GM18907 (cell line): Measurements from ENCODE around the gene AKR1C8.
"Not testable (repeated sequence)": the region's sequence is repeated elsewhere in the genome, so short reads cannot be mapped to it uniquely, and the experiment has no call there.

Source experiments
- ATAC-seq: cut with Tn5 transposase; IDR thresholded peaks from one replicate; pipeline ENCODE4 v1.9.1; 2021; ENCODE audit warnings: mild to moderate bottlenecking, moderate library complexity; ENCODE audit not compliant: unreplicated experiment

AKR1C8 gene

DNA sequence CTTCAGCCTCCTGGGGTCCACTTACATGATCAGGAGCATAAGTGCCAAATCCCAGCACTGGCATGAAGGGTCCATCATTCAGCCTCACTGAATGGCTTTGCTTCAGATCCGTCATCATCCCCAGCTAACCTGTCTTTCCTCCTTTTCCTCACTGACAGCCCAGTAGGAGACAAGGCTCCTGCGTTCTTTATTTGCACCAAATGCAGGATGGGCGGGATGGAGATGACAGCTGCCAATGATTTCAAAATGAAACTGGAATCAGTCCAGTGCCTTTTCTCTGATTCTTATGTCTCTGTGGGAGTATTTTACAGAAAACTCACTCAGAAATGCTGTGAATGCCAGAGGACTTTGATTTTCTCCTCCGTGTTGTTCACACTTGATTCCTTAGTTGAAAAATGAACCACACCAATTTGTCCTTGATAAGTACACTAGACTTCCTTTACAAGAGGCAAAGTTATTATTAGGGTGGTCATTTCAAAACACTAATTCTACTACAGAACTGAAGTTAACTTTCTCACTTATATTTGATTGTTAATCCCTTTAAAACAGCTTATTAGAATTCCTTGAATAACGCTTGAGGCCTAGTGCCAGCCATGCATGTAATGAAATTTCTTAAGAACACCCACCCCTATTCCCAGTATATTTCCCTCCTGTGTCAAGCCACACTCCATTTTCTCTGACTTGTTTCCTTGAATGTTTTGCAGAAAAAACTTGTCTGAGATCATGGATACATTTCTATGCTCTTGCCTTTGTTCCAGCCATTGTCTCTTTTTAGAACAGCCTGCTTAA is at the start of gene AKR1C8:
Gene AKR1C8 (minus strand): TSS at position 164 of the 789 bp plus-strand sequence. CDS start 46 bp downstream, at position 118.
- no peak for ATAC-seq

DNA sequence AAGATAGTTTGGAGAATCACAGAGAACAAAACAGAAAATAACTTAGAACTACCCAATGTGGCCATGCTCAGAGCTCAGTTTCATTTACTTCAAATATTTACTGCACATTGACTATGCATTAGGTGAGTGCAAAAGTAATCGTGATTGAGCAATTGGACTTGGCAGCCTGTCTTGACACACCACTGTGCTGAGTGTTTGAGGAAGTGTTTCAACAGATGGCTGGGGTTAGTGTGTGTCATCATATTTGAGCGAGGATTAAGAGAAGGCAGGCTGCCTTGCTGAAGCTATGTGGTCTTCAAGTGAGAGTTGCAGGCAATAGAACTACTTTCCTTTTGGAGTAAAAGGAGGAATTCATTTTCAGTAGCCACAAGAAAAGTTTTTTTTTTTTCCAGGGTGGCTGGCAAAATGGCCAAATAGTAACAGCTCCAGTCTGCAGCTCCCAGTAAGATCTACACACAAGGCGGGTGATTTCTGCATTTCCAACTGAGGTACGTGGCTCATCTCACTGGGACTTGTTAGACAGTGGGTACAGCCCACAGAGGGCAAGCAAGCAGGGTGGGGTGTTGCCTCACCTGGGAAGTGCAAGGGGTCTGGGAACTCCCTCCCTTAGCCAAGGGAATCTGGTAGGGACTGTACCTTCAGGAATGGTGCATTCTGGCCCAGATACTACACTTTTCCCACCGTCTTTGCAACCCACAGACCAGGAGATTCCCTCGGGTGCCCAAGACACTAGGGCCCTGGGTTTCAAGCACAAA is 49.3 kb upstream of the AKR1C8 start:
- no peak for ATAC-seq

DNA sequence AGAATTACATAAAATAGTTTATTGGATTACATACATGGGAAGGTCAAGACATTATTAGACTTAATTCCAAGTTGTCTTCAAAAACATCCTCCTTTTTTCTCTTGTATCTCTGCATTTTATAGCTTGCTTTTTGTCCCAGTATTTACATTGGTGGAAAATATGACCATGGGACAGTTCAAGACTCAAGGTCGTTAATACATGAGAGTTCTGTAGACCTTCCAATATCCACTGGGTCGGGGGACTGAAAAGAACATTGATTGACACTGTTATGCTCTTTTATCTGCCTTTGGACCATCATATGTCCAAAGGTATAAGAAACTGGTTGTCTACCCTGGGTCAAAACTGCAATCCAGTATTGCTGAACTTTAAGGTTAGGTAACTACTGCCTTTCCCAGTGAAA is 48.4 kb upstream of the AKR1C8 start:
- ATAC-seq: no peak

DNA sequence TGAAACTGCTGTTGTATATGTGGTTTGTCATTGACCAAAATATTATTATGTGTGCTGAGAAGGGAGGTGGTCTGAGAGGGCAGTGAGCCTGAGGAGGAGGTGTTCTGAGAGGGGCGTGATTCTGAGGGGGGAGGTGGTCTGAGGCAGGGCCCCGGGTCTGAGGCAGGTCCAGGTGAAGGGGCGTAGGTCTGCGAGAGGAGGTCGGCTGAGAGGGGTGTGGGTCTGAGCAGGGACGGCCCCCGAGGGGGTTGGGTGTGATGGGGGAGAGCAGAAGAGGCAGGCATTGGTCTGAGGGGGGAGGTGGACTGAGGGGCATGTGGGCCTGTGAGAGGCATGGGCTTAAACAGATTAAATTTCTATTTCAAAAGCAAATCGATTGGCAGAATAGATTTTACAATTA is 44.1 kb upstream of the AKR1C8 start:
- no peak for ATAC-seq

DNA sequence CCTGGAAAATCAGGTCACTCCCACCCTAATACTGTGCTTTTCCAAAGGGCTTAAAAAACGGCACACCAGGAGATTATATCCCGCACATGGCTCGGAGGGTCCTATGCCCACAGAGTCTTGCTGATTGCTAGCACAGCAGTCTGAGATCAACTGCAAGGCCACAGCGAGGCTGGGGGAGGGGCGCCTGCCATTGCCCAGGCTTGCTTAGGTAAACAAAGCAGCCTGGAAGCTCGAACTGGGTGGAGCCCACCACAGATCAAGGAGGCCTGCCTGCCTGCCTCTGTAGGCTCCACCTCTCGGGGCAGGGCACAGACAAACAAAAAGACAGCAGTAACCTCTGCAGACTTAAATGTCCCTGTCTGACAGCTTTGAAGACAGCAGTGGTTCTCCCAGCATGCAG is 38.0 kb upstream of the AKR1C8 start:
- ATAC-seq: not testable (repeated sequence)

DNA sequence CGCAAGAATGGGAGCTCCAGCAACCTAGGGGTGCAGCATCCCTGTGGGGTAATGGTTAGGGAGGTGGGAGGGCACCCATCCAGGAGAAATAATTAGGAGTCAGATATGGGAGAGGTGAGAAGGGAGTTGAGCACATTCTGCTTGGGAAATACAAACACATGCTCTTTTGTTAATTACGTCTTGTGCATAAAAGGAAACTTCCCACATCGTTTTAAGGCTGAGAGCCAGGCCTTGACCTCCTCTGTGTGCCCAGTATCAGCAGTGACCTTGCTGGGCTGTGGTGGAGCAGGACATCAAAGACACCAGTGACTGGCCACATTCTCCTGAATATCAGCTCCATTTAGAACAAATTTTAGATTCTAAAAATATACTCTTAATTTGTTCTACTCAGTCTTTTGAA is 34.3 kb upstream of the AKR1C8 start:
- no peak for ATAC-seq

DNA sequence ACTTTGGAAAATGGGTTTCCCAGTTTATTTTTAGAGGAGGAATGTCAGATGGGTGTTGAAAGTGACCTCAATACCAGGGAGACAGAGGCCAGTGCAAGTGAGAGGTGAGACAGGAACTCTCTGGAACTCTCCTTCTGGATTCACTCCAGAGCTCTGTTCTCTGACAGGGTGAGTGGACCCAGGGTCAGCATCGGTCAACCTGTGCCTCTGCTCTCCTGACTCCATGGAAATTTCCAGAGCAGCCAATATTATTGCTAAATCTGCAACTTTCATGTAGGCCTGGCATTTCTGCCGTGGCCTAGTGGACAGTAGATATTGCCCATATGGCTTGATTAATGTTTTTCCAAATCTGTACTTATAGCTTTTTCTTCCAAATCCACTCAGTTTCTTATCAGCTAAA is 31.9 kb upstream of the AKR1C8 start:
- ATAC-seq: no peak

DNA sequence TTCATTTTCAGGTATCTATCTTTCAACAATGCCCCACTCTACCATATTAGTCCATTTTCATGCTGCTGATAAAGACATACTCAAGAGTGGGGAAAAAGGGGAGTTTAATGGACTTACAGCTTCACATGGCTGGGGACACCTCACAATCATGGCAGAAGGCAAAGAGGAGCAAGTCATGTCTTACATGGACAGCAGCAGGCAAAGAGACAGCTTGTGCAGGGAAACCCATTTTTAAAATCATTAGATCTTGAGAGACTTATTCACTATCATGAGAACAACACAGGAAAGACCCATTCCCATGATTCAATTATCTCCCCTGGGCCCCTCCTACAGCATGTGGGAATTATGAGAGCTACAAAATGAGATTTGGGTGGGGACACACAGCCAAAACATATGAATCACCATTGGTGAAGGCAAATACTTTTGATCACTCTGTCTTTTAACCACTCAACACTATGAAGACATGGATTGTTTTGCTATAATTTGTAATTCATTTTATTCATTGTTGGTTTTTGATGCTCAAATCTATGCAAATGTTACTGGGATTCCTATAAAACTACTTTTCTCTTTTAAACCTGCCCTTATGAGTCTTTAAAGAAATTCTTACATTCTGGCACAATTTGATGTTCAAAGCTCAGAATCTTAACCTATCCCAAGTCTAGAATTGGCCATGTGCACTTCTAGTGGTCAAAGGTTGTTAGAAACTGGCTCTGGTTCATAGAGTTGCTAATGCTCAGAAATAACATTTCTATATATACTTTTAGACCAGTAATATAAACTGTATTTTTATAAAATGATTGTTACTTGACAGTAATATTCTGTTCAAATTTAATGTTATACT is 27.0 kb upstream of the AKR1C8 start:
- ATAC-seq: no peak

DNA sequence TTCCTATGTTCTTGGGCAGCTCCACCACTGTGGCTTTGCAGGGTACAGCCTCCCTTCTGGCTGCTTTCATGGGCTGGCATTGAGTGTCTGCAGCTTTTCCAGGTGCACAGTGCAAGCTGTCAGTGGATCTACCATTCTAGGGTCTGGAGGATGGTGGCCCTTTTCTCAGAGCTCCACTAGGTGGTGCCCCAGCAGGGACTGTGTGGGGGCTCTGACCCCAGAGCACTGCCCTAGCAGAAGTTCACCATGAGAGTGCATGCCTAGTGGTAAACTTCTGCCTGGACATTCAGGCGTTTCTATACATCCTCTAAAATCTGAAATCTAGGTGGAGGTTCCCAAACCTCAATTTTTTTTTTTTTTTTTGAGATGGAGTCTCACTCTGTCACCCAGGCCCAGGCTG is 25.3 kb upstream of the AKR1C8 start:
- not testable (repeated sequence) for ATAC-seq

DNA sequence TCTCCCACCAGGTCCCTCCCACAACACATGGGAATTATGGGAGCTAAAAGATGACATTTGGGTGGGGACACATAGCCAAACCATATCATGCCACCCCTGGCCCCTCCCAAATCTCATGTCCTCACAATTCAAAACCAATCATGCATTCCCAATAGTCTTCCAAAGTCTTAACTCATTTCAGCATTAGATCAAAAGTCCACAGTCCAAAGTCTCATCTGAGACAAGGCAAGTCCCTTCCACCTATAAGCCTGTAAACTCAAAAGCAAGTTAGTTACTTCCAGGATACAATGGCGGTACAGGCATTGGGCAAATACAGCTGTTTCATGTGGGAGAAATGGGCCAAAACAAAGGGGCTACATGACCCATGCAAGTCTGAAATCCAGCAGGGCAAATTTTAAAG is 24.8 kb upstream of the AKR1C8 start:
- not testable (repeated sequence) for ATAC-seq

DNA sequence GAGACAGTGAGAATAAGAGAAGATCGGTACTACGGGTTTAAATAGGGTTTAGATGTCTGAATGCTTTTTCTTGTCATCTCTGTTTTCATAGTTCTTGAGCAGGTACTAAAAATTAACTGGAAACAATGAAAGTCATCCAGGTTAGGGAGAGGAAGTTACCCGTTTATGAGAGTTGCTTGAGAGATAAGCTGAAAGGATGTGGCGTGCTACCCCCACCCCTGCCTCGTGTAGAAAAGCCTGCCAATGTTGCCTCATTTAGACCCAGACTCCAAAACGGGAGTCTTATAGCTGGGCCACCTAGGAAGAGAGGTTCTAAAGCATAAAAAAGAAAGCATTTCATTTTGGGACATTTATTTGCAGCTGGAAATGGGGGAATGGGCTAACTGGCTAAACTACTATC is 21.8 kb upstream of the AKR1C8 start:
- ATAC-seq: no peak

DNA sequence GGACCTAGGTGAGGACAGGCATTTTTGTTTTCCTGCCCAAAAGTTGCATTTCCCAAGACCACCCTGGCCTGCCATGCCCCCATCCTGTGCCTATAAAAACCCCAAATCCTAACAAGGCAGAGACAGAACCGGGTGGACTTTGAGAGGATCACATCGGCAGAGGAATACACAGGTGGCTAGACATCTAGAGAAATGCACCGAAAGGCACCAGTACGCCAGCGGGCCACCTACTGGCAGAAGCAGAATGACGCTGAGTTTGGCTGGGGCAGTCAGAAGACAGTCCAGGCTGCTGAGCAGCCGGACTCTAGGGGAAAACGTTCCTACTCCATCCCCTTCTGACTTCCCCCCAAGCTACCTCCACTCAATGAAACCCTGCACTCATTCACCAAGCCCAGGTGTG is 14.4 kb upstream of the AKR1C8 start:
- ATAC-seq: no peak

DNA sequence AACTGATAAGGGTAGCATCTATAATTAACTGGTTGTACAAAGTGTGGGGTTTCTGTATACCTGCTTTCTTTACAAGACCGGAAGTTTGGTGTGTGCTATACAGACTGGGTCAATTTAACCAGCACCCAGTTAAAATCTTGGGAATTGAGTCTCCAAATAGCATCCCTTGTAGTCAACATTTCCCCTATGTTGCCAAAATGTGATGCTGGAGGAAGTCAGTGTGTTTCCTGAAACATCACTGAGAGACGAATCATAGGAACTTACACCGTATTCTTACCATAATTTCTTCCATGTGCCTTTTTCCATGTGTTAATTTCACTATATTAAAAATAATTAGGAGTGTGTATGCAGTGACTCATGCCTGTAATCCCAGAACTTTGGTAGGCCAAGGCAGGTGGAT is 13.4 kb upstream of the AKR1C8 start:
- no peak for ATAC-seq

DNA sequence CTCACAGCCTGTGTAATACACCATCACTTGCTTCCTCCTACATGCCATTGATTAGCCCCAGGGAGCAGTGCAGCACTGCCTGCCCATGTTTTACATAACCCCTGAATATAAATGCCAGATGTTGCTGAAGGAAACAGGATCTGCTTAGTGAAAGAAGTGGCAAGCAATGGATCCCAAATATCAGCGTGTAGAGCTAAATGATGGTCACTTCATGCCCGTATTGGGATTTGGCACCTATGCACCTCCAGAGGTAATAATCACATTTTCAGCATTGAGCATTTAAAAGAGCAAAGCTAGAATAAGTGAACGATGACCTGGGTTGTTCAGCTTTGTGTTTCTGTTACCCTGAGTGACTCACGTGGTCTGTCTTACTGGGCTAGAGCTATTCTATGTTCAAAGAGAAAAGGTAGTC is 11.8 kb upstream of the AKR1C8 start, which contains the start of gene AKR1C4:
Gene AKR1C4 (plus strand): TSS at position 136 of the 412 bp plus-strand sequence. CDS start 31 bp downstream, at position 167.
- ATAC-seq: no peak

DNA sequence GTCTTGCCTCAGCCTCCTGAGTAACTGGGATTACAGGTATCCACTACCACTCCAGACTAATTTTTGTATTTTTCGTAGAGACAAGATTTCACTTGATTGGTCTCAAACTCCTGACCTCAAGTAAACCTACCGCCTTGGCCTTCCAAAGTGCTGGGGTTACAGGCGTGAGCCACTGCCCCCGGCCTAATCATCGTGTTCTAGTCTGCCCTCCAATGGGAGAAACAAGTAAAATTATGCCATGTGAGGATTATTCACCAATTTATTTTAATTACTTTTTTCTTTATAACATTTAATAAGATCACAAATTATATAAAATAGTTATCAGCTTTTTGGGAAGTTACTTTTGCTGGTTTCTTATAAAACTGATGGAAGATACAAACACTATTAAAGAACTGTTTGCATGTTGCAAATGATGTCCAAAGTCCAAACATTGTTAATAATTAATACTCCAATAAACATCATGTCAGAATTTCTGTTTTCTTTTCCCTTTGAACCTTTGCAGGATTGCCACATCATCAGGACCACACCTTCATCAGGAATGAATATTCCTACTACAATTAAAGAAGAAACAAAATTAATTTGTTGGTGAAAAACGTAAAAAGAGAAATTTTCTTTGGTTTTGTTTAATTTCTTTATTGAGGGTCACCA is 10.9 kb upstream of the AKR1C8 start:
- no peak for ATAC-seq

DNA sequence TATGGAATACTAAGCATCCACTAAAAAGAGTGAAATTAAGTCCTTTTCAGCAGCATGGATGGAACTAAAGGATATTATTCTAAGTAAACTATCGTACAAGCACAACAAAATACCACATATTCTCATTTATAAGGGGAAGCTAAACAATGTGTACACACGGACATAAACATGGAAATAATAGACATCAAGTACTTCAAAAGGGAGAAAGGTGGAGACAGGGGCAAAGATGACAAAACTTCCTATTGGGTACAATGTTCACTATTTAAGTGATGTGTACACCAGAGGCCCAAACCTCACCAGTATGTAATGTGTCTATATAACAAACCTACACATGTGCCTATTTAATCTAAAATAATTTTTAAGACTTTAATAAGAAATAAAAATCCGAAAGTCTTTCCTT is 9.5 kb upstream of the AKR1C8 start:
- ATAC-seq: no peak

DNA sequence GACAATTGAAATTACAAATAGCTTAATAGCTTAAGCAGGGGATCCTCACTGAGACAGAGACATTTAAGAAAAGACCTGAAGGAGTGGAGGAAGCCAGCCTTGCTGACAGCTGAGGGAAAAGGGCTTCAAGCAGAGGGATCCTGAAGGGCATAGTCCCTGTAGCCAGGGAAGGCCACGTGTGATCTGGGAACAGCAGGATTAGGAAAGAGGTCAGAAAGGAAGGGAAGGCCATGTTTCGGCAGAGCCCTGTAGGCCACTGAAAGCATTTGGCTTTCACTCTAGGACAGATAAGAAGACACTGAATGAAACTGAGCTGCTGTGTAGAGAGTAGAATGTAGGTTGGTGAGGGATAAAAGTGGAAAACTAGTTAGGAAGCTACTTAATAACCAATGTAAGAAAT is 3.4 kb upstream of the AKR1C8 start:
- no peak for ATAC-seq

DNA sequence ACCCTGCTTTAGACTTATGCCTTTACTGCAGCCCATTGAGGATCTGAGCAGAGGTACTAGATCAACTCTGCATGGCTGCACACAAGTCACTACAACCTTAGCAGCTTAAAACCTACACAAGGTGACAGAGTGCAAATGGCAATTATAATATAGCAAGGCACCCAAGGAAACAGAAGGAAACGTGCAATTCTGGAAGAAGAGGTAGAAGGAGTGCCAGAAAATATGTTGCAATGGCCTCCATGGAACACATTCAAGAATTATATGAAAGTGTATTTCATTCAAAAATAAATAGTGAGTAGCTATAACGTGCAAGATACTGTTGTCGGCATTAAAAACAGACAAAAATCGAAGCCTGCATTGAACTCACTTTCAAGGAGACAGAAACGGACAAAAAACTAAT is 2.9 kb upstream of the AKR1C8 start:
- ATAC-seq: no peak

DNA sequence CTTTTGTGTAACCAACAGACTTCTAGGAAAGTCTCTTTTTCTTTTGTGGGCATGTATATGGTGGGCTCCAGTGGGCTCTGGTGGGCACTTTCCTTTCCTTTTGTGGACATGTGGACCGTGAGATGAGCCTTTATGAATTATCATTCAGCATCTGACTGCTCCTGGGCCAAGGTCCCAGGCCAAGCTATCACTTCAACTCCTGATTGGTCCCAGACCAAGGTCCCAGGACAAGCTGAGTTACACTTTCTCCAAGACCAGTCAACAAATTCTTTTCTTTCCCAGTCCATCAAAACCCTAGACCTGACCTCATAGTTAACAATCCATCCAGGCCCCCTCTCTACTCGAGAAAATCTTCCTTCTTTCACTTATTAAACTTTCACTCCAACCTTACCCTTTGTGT is 1.0 kb downstream of the AKR1C8 start:
- no peak for ATAC-seq

DNA sequence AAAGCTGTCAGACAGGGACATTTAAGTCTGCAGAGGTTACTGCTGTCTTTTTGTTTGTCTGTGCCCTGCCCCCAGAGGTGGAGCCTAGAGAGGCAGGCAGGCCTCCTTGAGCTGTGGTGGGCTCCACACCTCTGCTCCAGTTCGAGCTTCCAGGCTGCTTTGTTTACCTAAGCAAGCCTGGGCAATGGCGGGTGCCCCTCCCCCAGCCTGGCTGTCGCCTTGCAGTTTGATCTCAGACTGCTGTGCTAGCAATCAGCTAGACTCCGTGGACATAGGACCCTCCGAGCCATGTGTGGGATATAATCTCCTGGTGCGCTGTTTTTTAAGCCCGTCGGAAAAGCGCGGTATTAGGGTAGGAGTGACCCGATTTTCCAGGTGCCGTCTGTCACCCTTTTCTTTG is 4.4 kb downstream of the AKR1C8 start:
- not testable (repeated sequence) for ATAC-seq

DNA sequence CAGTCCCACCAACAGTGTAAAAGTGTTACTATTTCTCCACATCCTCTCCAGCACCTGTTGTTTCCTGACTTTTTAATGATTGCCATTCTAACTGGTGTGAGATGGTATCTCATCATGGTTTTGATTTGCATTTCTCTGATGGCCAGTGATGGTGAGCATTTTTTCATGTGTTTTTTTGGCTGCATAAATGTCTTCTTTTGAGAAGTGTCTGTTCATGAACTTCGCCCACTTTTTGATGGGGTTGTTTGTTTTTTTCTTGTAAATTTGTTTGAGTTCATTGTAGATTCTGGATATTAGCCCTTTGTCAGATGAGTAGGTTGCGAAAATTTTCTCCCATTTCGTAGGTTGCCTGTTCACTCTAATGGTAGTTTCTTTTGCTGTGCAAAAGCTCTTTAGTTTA is 9.4 kb downstream of the AKR1C8 start:
- ATAC-seq: not testable (repeated sequence)
